GM19468 (cell line): ENCODE data around the gene UBE2QL1.

Experiments used
- ATAC-seq: cut with Tn5 transposase; IDR thresholded peaks from one replicate; pipeline ENCODE4 v1.9.1; 2021; ENCODE audit warnings: mild to moderate bottlenecking, moderate library complexity, moderate number of reproducible peaks; ENCODE audit not compliant: unreplicated experiment; ENCODE audit errors: extremely low read depth

Gene UBE2QL1

DNA sequence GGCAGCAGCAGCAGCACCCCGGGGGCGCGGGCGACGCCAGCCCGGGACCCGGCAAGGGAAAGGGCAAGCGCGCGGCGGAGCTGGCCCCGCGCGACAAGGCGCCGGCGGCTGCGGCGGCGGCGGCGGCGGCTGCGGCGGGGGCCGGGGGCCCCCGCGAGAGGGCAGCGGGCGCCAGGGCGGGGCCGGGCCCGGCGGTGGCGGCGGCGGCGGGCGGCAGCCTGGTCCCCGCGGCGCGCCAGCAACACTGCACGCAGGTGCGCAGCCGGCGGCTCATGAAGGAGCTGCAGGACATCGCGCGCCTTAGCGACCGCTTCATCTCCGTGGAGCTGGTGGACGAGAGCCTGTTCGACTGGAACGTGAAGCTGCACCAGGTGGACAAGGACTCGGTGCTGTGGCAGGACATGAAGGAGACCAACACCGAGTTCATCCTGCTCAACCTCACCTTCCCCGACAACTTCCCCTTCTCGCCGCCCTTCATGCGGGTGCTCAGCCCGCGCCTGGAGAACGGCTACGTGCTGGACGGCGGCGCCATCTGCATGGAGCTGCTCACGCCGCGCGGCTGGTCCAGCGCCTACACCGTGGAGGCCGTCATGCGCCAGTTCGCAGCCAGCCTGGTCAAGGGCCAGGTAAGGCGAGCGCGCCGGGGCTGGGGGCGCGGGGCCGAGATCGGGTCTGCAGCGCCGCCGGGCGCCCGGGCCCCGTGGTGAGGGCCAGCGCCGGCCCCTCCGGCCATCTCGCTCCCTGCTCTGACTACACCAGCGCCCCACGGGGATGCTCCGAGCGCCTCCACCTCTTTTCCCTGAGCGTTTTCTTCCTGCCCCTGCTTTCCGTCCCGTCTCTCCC is at the start of gene UBE2QL1:
TSS of gene UBE2QL1 (plus strand) at position 238 of the 843 bp plus-strand sequence. CDS start at position 273, 35 bp downstream.
- no peak for ATAC-seq

DNA sequence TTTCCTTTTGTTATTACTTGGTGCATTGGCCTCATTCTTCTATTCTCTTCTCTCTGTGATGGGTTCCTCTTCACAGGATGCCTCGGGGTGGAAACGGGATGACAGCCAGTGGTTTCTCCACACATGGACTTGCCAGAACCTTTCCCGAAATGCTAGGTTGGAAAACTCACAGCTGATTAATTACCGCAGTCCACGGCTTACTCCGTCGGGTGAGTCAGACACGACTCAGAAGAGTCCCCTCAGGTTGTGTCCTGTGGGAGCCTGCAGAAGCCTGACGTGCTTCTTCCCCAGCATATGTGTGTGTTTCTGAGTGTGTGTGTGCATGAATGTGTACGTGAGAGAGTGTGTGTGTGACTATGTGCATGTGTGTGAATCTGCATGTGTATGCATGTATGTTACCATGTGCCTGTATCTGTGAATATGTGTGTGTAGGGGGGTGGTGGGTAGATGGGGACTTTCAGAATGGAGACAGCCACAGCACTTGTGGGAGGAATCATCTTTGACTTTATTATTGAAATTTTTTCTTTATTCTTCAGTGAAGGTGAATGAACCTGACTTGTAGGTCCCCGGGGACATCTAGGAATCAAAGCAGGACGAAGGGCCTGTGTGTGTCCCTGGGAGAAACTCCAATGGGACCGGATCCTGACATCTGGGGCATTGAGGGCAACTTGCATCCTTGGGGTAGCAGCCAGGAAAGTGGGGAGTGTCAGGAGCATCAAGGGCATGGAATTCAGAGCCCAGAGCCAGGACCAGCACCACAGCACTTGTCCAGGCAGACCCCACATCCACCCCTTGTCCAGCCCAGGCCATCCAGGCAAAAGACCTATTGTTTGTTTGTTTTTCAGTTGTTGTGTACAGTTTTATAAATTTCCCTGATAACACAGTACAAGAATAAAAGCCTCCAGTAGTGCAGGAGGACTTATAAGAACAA is 48.4 kb upstream of the UBE2QL1 start:
- ATAC-seq = no peak

DNA sequence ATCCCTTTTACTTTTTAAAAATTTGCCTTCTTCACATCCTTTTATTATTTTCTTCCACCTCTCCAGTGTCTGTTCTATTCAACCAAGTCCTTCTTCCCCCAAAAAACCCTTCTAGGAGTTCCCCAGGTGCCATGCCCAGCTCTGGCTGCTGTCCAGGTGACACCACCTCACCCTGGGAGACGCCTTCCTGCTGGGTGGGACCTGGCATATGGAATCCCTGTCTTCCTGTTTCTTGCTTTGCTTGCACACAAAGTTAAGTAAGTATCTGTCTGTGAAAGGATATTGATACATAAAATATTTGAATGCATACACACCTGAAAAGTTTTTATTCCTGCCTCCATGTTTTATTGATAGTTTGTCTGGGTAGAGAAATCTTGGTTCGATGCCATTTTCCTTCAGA is 47.2 kb upstream of the UBE2QL1 start:
- ATAC-seq = no peak

GRCh38 chr5:6402939-6403338 is 45.7 kb upstream of the UBE2QL1 start:
- no peak for ATAC-seq

- no peak for ATAC-seq
These were observed 45.2 kb upstream of the UBE2QL1 start for GRCh38 chr5:6403416-6403815.

- no peak for ATAC-seq
These were observed 44.5 kb upstream of the UBE2QL1 start for GRCh38 chr5:6404129-6404528.

DNA sequence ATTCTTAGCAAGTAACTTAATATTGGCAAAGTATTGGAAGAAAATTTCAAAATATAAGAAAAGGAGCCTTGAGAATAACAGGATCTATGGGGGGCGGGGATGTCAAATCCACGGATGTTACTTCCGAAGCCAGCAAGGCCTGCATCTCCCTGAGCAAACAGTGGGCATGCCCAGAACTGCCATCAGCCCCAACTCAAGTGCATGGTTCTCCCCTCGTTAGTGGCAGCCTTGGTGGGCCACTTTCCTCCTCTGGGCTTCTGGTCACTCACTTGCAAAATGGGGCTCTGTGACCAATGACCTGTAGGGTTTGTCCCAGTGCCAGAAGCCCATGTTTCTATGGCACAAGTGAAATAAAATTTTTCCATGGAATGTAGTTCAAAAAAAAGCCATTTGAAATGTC is 43.1 kb upstream of the UBE2QL1 start:
- ATAC-seq = no peak

DNA sequence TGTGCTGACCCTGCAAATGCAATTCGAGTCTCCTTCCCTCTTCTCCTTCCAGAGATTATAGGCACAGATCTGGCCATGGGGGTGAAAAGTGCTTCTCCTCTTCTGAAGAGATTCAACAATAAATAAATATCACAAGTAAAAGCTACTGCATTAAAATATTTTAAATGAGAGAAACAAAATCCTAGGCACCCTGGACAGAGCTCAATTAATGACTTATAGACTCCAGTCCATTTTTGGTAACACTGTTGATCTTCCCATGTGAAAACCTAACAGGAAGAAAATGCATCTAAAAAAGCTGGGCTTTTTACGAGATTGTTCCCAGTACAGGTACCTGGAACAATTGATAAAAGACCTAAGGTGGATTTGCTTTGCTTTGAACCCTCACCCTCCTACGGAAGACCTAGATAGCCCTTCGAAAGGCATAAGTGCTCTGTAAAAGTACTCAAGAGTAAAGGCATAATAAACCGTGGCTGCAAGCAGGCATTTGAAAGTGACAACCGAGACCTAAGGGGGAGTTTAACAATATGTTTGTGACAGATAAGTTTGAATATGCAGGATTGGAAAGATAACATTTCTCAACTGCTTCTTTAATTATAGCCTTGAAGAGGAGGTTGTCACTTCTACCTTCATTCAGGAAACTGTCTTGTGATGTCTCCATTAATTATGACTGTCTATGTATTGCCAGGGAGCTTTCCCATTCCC is 41.0 kb upstream of the UBE2QL1 start:
- no peak for ATAC-seq

GRCh38 chr5:6408260-6408596 is 40.4 kb upstream of the UBE2QL1 start:
- no peak for ATAC-seq

DNA sequence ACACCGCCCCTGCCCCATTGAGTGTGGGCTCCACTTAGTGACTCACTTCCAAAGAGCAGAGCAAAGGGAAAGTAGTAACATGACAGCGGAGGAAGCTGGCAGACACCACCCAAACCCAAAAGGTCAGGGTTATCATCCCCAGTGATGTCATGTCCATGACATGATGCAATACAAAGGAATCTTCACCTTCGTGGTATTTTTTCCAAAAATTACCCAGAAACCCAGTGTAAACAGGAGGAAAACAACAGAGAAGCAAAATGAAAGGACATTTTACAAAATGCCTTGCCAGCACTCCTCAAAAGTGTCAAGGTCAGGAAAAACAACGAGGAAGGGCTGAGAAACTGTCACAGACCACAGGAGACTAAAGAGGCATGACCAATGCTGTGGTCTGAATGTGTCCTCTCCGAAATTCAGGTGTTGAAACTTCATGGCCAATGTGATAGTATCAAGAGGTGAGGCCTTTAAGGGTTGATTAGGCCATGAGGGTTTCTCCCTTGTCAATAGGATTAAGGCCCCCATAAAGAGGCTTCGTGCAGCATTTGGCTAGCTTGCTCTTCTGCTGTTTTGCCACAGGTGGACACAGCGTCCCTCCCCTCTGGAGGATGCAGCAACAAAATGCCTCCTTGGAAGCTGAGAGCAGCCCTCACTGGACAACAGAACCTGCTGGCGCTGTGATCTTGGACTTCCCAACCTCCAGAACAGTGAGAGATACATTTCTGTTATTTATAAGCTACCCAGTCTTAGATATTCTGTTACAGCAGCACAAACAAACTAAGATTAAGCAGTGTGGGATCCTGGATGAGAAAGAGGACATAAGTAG is 39.8 kb upstream of the UBE2QL1 start:
- ATAC-seq = no peak

- no peak for ATAC-seq
These were observed 38.2 kb upstream of the UBE2QL1 start for GRCh38 chr5:6410421-6410820.

GRCh38 chr5:6411141-6411540 is 37.5 kb upstream of the UBE2QL1 start:
- ATAC-seq = no peak

GRCh38 chr5:6412811-6413210 is 35.8 kb upstream of the UBE2QL1 start:
- ATAC-seq = no peak

GRCh38 chr5:6417657-6418056 is 31.0 kb upstream of the UBE2QL1 start:
- ATAC-seq = no peak

DNA sequence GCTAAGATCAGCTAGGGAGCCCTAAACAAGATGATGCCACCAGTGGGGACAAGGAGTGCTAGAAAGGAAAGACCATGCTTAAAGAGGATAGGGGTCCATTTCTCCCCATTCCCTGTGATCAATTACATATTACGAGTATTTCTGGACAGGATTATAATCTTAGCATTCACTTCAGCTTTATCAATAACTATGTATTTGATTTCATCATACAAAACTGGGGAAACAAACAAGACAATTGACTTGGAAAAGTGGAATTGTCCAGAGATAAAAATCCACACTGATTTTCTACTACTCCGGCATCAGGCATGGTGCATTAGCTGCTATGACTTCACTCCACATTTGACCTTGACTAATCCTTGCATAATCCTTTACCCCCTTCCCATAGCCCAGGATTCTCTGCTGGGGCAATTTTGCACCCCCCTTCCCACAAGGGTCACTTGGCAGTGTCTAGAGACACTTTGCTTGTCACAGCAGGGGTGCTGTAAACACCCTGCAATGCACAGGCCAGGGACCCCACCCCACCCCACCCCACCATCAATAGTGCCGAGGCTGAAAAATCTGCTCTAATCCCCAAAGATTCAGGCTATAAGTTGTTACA is 29.9 kb upstream of the UBE2QL1 start:
- ATAC-seq = no peak

GRCh38 chr5:6419340-6419852 is 29.3 kb upstream of the UBE2QL1 start:
- no peak for ATAC-seq

GRCh38 chr5:6423327-6424109 is 25.1 kb upstream of the UBE2QL1 start:
- no peak for ATAC-seq

DNA sequence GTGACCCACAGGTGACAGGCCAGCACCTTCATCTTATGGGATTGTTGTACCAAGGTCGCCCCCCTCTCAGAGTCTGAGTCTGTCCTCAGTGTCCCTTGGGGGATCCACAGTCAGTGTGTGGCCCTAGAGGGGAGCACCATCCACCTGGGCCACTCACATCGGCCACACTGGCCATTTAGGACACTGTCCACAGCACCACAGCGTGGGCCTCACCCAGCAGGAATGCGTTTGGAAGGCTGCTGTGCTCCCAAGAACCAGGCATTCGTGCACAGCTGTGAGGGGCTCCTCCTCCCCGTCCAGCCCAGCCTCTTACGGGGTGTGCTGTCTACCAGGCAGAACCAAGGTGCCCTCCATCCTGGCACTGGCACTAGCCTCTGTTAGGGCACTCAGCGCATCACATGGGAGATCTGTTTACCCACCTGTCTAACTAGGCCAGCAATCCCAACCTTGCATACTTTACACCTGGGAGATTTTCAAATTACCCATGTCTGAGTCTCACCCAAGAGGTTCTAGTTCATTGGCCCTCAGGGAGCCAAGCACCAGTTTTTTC is 24.5 kb upstream of the UBE2QL1 start:
- no peak for ATAC-seq
